ENCODE data around the gene DRC1.

The DRC1 gene

DNA sequence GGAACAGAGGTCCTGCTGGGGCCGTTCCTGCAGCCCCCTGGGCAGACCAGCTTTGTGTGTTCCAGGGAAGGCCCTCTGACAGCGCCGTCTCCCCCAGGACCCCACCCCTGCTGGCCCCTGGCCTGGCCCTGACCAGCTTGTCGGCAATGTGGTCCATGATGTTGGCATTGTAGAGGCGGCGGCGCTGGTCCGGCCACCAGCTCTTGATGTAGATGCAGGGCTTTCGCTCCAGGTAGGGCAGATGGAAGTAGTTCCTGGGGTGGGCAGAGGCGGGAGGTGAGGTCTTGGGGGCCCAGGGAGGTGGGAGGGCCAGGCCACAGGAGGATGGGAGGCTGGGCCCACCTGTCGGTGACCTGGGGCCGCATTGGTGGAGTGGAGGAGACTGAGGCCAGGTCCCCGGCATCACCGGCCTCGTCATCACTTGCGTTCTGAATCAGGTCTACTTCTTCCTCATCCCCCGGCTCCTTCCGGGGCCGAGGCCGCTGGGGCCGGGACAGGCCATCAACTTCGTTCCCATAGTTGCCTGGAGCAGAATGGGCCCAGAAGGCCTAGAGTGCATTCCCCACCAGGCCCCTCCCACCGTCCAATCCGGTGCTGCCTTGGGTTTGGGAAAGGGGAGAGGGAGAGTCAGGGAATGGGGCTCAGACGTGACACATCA lies 77.5 kb downstream of the DRC1 start:
- no peak for DNase-seq

DNA sequence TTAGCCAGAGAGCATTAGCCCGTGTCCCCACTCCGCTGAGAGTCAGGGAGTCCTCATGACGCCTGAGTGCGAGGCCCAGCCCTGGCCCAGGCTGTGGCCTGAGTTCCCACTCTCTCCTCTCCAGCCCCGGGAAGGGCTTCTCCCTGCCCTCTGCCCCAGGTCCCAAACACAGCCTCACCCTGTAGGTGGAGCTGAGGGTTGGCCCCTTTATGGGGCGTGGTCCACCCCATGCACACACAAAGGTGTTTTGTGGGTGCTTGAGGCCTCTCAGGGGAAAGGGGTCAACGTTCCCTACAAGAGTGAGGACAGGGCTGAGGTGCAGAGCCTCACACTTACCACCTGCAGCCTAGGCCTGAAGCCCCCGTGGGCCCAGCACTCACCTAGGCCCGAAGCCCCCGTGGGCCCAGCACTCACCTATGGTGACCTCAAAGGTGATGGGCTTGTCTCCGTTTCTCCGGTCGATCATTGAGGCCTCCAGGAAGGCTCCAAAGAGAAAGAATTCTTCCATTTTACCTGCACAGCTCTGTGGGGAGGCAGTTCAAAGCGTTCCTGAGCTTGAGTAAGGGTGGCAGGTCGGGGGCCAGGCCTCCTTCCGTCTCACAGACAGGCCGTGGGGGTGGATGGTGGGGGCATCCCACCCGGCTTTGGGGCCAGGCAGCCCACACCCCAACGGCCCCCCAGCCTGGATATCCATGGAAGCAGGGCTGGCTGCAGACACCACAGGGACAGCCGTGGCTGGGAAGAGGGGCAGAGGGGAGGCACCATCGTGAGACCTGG lies 78.3 kb downstream of the DRC1 start:
- no peak for DNase-seq

DNA sequence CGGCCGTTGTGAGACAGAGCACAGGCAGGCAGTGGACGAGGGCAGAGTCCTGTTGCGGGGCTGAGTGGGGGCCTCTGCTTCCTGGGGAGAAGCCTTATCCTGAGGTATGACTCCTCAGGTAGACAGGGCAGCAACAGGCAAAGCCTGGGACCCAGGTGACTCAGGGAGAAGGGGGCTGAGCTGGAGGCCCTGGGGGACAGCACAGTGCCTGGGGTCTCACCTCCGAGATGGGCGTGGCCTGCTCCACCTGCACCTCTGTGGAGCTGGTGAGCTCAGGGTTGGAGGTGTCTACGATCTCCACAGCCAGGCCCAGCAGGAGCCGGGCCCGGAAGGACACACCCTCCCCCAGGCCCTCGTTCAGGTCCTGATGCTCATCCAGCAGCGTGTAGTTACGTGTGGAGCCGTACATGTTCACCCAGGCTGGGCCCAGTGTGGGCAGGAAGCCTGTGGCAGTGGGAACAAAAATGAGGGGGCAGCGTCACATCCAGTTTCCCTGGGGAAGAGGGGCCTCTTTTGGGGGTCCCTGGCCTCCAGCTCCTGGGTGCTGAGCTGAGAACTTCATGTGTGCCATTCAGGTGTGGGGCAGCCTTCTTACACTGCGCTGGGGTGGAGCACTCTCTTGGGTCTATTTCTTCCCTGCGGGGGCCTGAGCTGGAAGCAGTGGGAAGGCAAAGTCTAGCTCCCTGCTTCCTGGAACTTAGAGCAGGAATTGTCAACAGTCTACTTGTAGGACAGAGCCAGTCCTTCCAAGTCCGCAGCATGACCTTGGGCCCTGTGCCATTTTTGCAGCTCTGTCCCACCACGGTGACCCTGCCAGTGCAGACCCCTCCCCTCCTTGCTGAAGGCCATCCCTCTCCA lies 79.1 kb downstream of the DRC1 start:
- DNase-seq: no peak

DNA sequence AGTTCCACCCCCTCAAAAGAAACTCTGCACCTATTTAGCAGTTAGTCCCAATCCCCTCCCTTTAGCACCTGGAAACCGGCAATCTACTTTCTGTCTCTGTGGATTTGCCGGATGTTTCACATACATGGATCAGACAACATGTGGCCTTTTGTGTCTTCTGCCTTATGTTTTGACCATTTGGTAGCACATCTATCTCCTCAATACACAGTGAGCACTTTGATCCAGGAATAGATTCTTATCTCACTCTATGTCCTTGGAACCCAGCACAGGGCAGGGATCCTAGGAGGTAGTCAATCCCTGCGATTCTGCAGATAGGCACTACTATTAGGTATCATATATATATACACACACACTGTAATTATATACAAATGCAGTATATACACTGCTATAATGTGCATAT lies 80.0 kb downstream of the DRC1 start:
- no peak for DNase-seq

DNA sequence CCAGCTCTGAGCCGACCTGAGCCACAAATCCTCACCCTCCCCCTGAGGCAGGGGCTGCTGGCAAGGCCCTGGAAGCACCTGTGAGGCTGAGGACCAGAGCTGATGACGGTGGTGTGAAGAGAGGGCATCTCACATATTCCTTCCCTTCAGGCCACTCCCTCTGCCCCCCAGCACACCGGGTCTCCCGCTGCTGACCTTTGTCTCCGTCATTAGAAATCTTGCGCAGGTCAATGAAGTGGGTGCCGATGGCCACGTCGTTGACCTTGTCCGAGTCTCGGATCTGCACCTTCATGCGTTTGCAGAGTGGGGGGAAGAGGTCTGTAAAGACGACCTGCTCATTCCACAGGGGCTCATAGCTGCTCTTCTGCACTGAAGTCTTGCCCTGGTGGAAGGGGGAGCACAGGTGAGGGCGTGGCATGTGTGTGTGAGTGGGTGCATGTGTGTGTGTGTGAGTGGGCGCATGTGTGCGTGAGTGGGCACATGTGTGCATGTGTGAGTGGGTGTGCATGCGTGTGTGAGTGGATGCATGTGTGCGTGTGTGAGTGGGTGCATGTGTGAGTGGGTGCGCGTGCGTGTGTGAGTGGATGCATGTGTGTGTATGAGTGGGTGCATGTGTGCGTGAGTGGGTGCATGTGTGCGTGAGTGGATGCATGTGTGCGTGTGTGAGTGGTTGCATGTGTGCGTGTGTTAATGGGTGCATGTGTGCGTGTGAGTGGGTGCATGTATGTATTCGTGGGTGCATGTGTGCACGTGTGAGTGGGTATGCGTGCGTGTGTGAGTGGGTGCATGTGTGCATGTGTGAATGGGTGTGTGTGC lies 80.7 kb downstream of the DRC1 start:
- no peak for DNase-seq

DNA sequence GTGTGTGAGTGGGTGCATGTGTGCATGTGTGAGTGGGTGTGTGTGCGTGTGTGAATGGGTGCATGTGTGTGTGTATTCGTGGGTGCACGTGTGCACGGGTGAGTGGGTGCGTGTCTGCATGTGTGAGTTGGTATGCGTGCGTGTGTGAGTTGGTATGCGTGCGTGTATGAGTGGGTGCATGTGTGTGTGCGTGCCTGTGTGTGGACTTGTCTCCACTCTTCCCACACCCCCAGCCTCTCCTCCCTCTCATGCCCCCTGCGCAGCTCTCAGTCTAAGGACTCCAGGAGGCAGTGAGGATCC lies 81.3 kb downstream of the DRC1 start:
- DNase-seq: no peak

DNA sequence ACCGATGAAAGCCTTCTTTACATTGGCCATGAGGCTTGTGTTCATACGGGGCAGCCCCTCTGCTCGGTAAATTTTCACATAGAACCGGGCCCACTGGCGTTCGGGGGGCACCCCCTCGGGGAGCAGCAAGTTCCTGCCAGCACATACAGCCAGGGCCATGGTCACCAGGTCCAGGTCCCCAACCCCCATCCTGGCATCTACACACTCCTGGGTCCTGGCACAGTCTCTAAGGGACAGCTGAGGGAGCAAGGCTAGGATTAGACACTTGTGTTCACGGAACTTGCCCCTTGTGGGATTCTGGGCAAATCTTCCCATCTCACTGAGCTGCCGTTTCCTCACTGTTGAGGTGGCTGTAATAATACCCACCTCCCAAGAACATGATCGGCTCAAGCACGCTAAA lies 81.8 kb downstream of the DRC1 start:
- no peak for DNase-seq

DNA sequence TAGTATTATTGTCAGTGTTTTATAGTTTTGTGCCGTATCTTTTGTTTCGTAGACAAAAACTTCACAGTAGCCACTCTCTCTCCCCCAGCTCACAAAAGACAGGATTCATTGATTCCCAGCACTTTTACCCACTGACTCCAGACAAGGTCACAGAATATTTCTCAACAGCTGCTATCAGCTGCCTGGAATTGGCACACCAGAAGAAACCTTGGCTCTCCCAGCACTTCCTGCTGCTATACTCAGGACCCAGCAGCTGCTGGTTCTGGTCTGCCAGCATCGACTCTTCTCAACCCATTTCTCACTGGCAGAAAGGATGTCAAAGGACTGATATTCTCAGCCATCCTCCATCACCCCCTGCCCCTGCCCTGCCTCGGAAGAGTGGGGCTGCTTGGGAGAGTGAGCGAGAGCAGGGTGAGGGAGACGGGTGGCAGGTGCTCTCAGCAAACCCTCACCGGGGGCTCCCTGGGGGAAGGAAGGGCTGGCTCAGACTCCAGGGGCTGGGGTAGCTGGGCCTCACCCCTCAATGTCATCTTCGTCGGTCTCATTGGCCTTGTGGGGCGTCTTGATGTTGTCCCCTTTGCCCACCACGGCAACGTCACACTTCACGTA lies 82.3 kb downstream of the DRC1 start:
- DNase-seq: no peak

DNA sequence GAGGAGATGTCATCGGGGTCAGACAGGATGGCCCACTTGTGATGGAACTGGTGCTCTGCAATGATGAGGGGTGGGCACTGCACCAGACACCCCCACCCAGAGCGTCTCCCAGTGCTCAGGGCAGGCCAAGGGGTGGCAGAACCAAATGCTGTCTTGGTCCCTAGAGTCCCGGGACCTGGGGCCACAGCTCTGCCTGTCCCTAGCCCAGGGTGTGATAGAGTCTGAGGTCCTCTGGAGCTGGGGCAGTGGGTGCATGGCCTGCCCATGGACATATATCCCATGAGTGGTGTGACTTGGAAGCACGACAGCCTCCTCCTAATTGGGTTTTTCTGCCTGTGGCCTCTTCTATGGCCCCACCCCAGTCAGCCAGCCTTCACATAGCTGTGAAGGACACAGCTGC lies 82.9 kb downstream of the DRC1 start:
- no peak for DNase-seq

DNA sequence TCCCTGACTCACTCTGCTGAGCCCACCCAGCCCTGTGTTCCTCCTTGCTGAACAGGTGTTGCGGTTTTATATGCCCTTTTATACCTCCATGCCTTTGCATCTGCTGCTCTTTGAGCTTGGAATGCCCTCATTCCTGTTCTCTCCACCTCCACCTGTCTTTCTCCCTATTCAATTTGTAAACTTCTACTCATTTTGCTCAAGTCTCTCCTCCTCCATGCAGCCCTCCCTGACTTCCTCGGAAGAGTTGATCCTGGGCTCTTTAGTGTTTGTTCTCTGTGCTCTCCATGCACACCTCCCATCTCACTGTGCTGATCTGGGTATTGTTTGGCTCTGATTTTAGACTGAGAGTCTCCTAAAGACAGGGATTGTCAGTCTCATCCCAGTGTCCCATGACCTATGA lies 83.4 kb downstream of the DRC1 start:
- DNase-seq: no peak

DNA sequence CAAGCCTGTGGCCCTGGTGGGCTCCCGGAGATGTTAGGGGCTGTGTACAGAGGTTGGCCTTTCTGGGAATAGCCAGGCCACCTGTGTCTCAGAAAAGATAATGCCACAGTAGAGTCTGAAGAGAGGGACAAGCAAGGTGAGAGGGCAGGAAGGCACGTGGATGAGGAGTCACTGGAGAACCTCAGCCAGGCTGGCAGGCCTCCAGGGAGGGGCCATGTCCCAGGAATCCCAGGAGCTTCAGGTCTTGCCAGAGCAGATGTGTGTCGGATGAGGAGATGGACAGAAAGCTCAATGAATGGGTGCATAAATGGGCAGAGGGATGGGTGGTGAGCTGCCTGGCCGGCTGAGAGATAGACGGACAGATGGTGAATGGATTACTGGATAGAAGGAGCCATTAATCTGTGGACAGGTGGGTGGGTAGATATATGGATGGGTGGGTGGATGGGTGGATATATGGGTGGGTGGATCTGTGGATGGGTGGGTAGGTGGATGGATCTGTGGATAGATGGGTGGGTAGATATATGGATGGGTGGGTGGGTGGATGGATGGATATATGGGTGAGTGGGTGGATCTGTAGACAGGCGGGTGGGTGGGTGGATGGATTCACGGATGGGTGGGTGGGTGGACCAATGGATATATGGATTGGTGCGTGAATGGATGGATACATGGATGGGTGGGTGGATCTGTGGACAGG lies 84.2 kb downstream of the DRC1 start:
- no peak for DNase-seq

DNA sequence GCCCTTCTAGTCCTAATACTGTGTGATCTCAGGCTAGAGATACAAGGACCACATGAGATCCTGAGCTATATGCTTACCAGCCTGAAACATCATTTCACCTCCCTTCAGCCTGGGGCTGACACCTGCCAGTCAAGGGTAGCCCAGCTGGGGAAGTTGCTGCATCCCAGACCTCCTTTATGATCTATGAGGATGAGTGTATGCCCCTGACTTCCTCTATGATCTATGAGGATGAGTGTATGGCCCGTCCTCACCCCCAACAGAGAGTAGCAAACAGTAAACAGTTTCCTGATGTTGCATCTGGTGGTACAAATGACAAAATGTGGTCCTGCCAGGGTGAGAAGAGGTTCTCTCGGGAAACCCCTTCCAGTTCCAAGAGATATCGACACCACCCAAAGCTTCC lies 85.1 kb downstream of the DRC1 start:
- no peak for DNase-seq

DNA sequence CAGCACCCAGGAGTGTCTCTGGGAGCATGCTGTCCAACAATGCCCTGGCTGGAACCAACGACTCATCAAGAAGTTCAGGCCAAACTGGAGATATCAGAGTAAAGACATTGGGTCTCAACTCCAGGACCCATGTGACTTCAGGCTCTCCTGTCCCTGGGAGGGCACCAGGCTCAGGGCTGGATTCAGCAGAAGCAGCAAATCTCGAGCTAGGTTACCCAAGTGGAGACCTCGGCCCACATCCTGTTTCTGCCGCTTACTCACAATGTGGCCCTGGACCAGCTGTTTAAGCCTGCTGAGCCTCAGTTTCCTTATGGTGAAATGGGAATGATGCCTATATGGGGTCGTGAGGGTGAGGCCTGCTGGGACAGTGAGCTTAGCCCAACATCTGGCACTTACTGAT lies 85.5 kb downstream of the DRC1 start:
- no peak for DNase-seq

DNA sequence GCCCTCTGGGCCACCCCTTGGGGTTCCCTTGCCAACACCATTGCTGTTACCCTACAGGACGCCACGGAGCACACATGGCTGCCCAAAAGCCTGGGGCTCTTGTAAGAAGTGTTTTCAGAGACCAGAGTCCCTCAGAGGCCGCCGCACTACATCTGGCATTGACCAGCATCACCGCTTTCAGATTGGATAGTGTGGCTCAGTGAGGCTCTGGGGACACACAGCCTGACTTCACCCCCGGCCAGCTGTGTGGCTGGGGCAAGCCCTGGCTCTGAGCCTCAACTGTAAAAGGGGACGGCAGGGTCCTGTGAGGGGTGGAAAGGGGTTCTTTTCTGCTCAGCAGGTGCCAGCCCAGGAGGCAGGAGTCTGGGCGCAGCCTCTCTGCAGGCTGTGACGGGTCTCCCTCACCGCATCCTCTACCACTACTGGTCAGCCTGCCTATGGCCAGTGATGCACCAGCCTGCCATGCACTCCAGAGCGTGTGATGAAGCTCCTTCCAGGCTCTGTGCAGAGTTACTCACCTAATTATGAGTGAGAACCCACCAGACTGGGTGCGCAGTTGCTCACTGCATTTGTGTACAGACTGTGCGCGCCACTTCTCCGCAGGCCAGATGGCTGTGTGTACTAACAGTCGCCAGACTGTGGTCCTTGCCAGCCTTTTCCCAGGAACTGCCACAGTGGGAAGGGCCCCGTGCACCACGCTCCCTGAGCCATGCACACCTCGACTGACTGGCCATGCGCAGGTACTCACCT lies 86.9 kb downstream of the DRC1 start:
- DNase-seq: no peak

DNA sequence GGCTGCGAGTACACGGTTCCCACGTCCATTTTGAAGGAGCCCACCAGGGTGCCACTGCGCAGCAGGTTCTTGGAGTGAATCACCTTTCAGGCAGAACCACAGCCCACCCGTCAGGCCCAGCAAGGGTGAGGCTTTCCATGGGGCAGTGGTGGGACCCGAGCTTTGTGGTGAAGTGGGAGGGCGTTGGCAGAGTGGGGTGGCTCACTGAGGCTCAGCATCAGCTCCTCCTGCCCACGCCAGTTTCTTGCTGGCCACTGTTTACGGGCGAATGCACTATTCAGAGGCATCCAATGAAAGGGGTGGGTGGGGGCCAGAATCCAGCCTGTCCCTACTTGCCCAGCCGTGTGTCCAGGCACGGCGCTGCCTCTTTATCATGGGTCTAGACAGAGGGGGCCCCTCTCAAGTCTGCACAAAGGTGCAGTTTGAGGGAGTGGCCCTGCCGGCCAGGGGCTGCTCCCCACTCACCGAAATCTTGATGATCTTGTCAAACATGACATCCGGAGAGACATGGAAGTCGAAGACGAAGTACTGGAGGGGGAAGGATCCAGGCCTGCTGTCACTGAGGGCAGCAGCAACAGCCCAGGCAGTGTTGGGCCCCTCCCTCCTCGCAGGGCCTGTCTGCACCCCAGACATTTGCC lies 87.6 kb downstream of the DRC1 start:
- DNase-seq: no peak

DNA sequence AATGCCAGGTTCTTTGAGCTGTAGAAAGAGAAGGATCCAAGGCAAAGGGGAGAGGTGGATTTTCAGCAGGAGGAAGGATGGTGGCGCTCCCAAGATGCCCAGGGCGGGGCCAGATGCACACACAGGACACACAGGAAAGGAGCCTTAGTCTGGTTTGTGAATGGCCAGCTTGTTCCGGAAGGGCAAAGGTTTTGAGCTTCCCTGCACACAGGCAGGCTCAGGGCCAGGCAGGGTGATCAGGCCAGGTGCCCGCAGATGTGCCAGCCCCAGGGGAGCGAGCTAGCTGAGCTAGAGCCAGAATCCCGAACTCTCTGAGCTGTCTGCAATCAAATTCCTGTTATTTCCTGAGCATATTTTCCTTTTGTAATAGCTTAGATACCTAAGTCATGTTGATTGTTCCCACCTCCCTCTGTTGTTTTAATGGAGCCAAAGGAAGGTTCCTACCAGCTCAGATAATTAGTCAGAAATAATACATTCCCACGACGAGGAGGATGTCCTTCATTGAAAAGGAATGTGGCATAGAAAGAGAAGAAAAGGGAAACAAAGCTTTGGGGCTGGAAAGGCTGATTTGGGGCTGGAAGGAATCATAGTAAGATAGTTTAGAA lies 89.9 kb downstream of the DRC1 start:
- no peak for DNase-seq

DNA sequence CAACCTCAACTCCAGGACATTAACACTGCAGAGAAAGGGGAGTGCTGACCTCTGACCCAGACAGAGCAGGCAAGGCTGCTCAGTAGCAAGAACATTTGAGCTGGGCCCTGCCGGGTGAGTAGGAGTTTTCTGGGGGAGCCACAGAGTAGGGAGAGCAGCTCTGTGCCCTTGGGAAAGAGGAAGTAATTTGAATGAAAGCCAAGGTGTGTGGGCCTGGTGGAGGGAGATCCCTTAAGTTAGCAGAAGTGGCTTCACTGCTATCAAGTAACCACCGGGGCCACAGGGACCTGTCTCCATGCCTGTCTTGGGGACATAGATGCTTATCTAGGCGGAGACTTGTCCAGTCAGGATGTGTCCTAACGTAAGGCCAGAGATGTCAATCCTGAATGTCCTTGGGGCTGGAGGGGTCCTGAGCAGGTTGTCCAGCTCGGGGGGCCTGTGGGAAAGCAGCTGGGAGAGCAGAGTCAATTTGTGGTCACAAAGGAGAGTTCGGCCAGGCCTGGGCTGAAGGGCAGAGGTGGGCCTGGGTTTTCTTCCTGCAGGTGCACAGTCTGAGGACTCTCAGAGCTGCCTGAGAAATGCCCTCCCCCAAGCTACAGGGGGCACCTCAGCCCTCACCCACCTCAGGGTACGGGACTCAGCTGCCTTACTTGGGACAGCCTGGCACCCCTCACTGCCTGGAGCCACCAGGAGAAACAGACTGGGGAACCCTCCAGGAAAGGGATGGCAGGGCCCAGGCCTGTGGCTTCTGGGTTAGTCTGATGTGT lies 91.2 kb downstream of the DRC1 start:
- no peak for DNase-seq

DNA sequence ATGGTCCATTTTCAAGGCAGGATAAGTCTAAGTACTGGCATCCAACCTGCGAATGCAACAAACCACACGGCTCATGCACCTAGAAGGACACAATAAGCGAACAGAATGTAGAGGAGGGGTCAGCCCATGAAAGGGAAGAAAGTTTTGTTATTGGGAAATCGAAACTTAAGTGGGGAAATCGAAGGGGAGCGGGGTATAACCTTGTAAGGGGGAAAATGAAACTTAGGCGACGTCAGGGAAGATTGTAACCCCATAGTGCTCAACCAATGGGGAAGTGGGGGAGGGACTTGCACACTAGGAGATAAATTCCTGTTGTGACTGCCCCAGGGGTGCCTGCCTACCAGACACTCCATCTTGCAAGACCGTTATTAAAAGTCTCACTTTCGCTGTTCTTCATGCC lies 91.8 kb downstream of the DRC1 start:
- DNase-seq: peak in 1 of 5 donors; percentile 12

DNA sequence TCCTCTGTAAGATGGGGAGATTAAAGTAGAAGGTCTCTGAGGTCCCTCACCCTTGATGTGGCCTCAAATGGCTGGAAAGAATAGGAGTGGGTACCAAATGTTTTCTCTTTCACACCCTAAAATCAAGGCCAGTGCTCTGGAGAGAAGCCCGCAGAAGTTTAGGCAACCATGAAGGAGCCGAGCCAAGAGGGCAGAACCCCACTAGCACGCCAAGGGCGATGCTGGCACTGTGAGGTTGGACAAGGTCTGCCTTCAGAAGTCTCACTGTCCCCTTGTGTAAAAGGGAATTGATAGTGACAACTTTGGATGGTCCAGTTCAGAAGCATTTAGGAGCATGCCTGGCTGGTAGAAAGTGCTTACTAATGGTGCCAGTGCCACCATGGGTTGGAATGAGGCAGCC lies 92.5 kb downstream of the DRC1 start:
- DNase-seq: no peak

Measured in T-helper 1 cell (primary cell).